ENCODE data around the gene CFAP54.

DNA sequence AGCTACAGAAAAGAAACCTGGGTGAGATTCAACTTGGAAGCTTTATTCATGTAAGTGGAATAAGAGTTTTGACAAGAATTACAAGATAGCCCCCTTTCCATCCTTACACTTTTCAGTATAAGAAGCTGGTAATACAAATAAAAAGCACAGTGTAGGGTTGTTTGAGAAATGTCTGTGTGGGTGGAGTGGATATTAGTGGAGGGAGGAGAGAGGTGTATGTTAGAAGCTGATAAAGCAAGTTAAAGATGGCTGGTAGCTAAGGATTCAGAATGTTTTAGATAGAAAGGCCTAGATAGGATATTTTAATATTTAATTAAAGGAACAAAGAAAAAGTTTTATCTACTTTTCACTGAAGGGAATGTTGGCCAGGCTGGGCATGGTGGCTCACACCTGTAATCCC lies 12.5 kb downstream of the CFAP54 start:
- TF ChIP-seq POLR2A (IDR thresholded peaks at IDR 0.05) (no peak), CTCF (IDR thresholded peaks at IDR 0.05) (no peak)

Measured in thyroid gland (tissue), 4 donors.